GM18508 (cell line): ENCODE measurements around the gene NBAS.
"Not testable (repeated sequence)": the region's sequence is repeated elsewhere in the genome, so short reads cannot be mapped to it uniquely, and the experiment has no call there.

Experiments used
- ATAC-seq: cut with Tn5 transposase; IDR thresholded peaks from one replicate; pipeline ENCODE4 v1.9.1; 2021; ENCODE audit warnings: moderate number of reproducible peaks; ENCODE audit not compliant: insufficient read depth, unreplicated experiment

Gene NBAS

GRCh38 chr2:15486770-15487169 lies 74.4 kb downstream of the NBAS start:
- no peak for ATAC-seq

DNA sequence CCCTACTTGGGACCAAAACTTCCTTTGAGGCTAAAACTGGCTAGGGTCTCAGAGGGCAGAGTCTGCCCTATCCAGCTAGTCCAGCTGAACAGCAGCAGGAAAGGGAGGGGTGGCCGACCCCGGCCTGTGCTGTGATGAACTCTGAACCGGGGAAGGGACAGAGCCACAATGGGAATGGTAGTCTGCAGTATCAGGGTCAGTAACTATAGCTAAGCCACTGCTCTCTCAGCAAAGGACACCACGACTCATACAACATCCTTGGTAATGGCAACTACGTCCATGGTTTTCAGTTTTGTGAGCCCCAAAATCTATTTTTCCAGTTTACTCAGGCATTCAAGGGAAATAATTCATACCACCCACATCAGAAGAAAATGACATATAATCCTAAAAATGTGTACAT lies 75.2 kb downstream of the NBAS start:
- ATAC-seq = no peak

GRCh38 chr2:15481000-15481399 lies 80.1 kb downstream of the NBAS start:
- no peak for ATAC-seq

DNA sequence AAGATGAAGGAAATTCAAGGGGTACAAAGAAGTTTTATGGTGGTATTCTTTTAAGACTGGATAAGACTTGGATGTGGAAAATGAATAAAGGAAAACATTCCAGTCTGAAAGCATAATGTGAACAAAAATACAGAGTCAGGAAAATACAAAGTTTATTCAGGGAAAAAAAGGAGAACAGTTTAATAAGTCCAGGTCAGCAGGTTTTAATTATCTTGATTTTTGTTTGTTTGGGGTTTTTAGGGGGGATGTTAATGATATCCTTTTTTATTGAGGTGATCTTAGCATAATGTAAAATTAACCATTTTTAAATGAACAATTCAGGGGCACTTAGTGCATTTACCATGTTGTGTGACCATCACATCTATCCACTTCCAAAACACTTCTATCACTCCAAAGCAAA lies 80.6 kb downstream of the NBAS start:
- ATAC-seq = no peak

GRCh38 chr2:15472876-15473275 lies 88.3 kb downstream of the NBAS start:
- ATAC-seq = no peak

GRCh38 chr2:15472133-15472532 lies 89.0 kb downstream of the NBAS start:
- ATAC-seq = no peak

- ATAC-seq = no peak
Measured at GRCh38 chr2:15471606-15472005, 89.5 kb downstream of the NBAS start.

- no peak for ATAC-seq
Measured at GRCh38 chr2:15460112-15460620, 101.0 kb downstream of the NBAS start.

DNA sequence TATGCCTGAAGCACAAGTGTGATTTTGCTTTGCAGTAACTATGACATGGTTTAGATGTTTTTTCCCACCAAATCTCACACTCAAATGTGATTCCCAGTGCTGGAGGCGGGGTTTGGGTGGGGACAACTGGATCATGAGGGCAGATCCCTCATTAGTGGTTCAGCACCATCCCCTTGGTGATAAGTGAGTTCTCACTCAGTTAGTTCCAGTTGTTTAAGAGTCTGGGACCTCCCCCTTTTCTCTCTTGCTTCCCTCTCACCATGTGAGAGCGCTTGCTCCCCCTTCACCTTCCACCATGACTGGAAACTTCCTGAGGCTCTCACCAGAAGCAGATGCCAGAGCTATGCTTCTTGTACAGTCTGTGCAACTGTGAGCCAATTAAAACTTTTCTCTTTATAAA lies 102.9 kb downstream of the NBAS start:
- no peak for ATAC-seq

- no peak for ATAC-seq
Measured at GRCh38 chr2:15457868-15458267, 103.3 kb downstream of the NBAS start.

- ATAC-seq = no peak
Measured at GRCh38 chr2:15456352-15456751, 104.8 kb downstream of the NBAS start.

DNA sequence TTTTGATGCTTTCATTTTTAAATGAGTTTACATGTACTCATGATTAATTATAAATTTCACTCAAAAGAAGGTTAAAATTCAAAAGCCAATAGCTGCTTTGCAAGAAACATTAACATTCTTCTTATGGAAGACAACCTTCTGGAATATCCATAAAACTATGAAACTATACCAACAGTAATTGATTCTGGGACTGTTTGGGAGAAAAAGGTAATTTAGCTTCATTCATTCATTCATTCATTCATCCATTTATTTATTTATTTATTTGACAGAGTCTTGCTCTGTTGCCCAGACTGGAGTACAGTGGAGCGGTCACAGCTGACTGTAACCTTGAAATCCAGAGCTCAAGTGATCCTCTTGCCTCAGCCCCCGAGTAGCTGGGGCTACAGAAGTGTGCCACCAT lies 110.3 kb downstream of the NBAS start:
- no peak for ATAC-seq

- ATAC-seq = no peak
Measured at GRCh38 chr2:15449556-15450236, 111.4 kb downstream of the NBAS start.

- no peak for ATAC-seq
Measured at GRCh38 chr2:15448250-15448839, 112.8 kb downstream of the NBAS start.

GRCh38 chr2:15447381-15447780 lies 113.8 kb downstream of the NBAS start:
- ATAC-seq = no peak

GRCh38 chr2:15446961-15447360 lies 114.2 kb downstream of the NBAS start:
- ATAC-seq = no peak

- no peak for ATAC-seq
Measured at GRCh38 chr2:15445891-15446562, 115.1 kb downstream of the NBAS start.

DNA sequence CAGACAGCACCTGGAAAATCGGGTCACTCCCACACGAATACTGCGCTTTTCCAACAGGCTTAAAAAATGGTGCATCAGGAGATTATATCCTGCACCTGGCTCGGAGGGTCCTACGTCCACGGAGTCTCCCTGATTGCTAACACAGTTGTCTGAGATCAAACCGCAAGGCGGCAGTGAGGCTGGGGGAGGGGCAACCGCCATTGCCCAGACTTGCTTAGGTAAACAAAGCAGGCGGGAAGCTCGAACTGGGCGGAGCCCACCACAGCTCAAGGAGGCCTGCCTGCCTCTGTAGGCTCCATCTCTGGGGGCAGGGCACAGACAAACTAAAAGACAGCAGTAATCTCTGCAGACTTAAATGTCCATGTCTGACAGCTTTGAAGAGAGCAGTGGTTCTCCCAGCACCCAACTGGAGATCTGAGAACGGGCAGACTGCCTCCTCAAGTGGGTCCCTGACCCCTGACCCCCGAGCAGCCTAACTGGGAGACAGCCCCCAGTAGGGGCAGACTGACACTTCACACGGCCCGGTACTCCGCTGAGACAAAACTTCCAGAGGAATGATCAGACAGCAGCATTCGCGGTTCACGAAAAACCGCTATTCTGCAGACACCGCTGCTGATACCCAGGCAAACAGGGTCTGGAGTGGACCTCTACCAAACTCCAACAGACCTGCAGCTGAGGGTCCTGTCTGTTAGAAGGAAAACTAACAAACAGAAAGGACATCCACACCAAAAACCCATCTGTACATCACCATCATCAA lies 121.2 kb downstream of the NBAS start:
- not testable (repeated sequence) for ATAC-seq

DNA sequence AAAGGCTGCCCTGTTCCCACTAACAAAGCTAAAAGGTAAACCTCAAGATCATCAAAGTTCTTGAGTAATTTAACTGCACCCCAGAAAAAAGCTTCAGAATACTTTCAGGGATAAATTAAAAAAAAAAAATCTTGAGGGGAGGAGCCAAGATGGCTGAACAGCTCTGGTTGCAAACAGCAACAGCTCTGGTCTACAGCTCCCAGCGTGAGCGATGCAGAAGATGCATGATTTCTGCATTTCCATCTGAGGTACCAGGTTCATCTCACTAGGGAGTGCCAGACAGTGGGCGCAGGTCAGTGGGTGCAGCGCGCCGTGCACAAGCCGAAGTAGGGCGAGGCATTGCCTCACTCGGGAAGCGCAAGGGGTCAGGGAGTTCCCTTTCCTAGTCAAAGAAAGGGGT lies 121.8 kb downstream of the NBAS start:
- ATAC-seq = not testable (repeated sequence)

GRCh38 chr2:15436195-15436594 lies 124.9 kb downstream of the NBAS start:
- no peak for ATAC-seq

DNA sequence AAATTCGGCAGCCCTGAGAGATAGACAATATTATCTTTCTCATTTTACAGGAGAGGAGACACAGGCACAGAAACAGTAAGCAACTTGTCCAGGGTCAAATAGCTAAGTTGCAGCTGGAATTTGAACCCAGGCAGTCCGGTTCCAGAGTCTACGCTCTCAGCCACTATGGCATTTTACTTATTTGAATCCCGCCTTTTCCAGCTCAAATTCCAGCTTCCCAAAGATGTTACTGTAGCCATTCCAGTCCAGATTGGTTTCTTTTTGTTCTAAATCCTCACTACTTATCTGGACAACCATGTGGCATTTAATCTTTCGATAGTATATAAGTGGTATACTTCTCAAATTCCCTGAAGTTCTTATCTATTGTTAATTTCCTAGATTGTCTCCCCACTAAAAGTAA lies 125.7 kb downstream of the NBAS start:
- ATAC-seq = no peak
